ENCODE data around the gene SPECC1L. TPM values are rescaled to one million over a fixed set of nuclear protein-coding genes. Genes with fewer than 3 reads are reported as not detected.

Gene SPECC1L
- total RNA-seq, 2 donors from 2014 or later: 59.4 to 61.8 TPM

- Mint-ChIP-seq H3K4me3 (no peak overlapping the region), H3K27ac (no peak overlapping the region), H3K9me3 (no peaks in the 10 kb centered on the region), H3K27me3 (ENCODE audit: low read depth) (no peaks in the 10 kb centered on the region), H3K36me3 (ENCODE audit: insufficient read depth in 2 of 2) (peaks cover 1% of the 10 kb centered on the region in 2 donors), H3K4me1 (ENCODE audit: low read depth) (no peaks in the 10 kb centered on the region)
- no peak for DNase-seq
- no peak for ATAC-seq (replicated peaks in 1 of 2)
Observed at GRCh38 chr22:24416611-24417010, 146.0 kb downstream of the SPECC1L start.

DNA sequence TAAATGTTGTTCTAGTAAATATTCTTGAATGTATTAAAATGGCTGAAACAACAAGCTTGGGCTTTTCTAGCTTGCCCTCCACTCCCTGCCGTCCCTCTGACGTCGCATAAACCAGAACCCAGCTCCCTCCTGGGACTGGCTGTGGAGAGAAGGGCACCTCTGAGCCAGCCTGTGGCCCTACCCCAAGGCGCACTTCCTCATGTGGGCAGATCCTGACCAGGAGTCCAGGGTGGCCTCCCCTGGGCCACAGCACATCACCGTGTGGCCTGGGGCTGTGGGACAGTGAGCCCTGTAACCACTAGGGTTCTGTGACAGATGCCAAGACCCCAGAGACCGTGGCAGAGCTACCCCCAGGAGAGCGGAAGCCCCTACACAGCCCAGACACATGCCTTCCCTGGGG is 146.6 kb downstream of the SPECC1L start:
- no peaks in the 10 kb centered on the region for H3K27me3 Mint-ChIP-seq (ENCODE audit: low read depth)
- H3K27ac Mint-ChIP-seq: no peak overlapping the region
- peaks cover 1% of the 10 kb centered on the region in 2 donors for H3K36me3 Mint-ChIP-seq (ENCODE audit: insufficient read depth in 2 of 2)
- peaks cover 2% of the 10 kb centered on the region for H3K4me1 Mint-ChIP-seq (ENCODE audit: low read depth)
- ATAC-seq (replicated peaks in 1 of 2) (no peak), DNase-seq (no peak)
- no peak overlapping the region for H3K4me3 Mint-ChIP-seq
- no peaks in the 10 kb centered on the region for H3K9me3 Mint-ChIP-seq

DNA sequence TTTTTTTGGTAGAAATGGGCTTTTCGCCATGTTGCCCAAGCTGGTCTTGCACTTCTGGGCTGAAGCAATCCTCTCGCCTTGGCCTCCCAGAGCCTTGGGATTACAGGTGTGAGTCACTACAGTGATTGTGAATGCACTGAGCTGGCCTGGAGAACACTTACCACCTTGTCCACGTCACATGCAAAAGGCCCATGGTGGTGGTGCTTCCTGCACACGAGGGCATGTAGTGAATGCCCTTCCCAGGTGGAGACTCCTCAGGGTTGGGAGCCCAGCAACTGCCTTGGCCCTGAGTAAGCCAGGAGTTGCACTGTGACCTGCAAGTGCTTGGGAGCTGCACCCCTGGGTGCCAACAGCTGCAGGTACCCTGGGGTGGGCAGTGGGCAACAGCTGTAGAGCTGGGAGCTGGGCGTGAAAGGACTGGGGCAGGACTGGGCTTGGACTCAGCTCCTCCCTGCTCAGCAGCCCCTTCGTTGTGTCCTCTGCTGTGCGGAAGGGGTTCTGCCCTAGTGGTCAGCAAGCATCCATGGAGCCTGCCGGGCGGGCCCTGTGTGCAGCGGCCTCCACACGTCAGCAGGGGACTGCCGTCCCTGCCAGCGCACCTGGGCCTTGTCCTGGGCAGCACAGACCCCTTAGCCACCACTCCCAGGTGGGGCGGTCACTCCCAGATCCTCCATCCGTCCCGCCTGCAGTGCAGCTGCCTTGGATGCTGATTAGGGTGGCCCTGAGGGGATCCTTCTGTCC is 147.4 kb downstream of the SPECC1L start:
- DNase-seq: no peak
- Mint-ChIP-seq H3K4me1 (ENCODE audit: low read depth) (peaks cover 9% of the 10 kb centered on the region), H3K36me3 (ENCODE audit: insufficient read depth in 2 of 2) (peaks cover 1% of the 10 kb centered on the region in 2 donors), H3K27me3 (ENCODE audit: low read depth) (no peaks in the 10 kb centered on the region), H3K4me3 (no peak overlapping the region), H3K27ac (no peak overlapping the region), H3K9me3 (no peaks in the 10 kb centered on the region)
- ATAC-seq (replicated peaks in 1 of 2): no peak

DNA sequence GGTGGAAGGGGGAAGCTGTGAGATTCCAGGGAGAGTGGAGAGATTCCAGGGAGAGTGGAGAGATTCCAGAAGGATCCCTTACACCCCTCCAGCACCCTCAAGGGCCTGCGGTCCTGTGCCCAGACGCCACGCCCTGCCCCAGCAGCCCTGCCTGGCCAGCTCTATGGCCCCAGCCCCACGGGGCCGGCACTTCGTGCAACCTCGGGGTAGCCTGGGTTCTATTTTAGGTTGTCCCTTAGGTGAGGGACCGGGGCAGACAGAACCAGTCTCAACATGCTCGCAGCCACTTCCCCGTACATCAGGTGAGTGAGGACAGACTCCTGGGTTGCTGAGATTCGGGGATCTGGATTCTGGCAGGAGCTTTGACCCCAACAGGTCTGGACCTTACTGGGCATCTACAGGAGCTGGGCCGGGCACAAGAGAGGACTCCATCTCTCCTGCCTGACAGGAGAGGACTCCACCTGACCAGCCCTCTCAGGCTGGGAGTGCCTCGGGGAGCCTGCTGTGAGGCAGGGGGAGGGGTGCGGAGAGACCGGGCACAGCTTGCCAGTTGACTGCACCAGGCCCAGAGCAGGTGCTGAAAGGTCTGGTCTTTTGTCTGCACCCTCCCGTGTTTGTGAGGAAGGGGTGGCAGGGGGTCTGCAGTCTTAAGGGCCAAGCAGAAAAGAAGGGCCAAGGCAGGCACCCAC is 148.3 kb downstream of the SPECC1L start:
- DNase-seq: no peak
- Mint-ChIP-seq H3K27ac (no peak overlapping the region), H3K4me3 (no peak overlapping the region), H3K4me1 (ENCODE audit: low read depth) (peaks cover 9% of the 10 kb centered on the region), H3K27me3 (ENCODE audit: low read depth) (no peaks in the 10 kb centered on the region), H3K36me3 (ENCODE audit: insufficient read depth in 2 of 2) (peaks cover 1% of the 10 kb centered on the region in 2 donors), H3K9me3 (no peaks in the 10 kb centered on the region)
- ATAC-seq (replicated peaks in 1 of 2): no peak

DNA sequence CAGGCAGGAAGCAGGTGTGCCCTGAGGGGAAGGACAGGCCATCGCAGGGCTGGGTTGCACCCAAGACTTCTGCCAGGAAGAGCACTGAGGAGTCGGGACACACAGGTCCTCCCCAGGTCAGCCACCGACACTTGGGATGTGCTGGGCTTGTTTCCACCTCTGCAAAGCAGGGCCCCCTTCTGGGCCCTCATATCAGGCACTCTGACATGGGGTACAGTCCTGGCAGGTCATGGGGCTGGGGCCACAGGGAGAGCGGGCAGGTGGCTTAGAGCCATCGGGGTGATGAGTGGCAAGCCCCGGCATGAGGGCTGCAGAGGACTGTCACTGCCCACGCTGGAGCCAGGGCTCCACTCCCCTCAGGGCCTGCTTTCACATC is 148.8 kb downstream of the SPECC1L start:
- H3K4me1 Mint-ChIP-seq (ENCODE audit: low read depth): peaks cover 9% of the 10 kb centered on the region
- peaks cover 1% of the 10 kb centered on the region in 2 donors for H3K36me3 Mint-ChIP-seq (ENCODE audit: insufficient read depth in 2 of 2)
- H3K9me3 Mint-ChIP-seq: no peaks in the 10 kb centered on the region
- no peak overlapping the region for H3K27ac Mint-ChIP-seq
- H3K4me3 Mint-ChIP-seq: no peak overlapping the region
- no peaks in the 10 kb centered on the region for H3K27me3 Mint-ChIP-seq (ENCODE audit: low read depth)
- ATAC-seq (replicated peaks in 1 of 2) (no peak), DNase-seq (no peak)

DNA sequence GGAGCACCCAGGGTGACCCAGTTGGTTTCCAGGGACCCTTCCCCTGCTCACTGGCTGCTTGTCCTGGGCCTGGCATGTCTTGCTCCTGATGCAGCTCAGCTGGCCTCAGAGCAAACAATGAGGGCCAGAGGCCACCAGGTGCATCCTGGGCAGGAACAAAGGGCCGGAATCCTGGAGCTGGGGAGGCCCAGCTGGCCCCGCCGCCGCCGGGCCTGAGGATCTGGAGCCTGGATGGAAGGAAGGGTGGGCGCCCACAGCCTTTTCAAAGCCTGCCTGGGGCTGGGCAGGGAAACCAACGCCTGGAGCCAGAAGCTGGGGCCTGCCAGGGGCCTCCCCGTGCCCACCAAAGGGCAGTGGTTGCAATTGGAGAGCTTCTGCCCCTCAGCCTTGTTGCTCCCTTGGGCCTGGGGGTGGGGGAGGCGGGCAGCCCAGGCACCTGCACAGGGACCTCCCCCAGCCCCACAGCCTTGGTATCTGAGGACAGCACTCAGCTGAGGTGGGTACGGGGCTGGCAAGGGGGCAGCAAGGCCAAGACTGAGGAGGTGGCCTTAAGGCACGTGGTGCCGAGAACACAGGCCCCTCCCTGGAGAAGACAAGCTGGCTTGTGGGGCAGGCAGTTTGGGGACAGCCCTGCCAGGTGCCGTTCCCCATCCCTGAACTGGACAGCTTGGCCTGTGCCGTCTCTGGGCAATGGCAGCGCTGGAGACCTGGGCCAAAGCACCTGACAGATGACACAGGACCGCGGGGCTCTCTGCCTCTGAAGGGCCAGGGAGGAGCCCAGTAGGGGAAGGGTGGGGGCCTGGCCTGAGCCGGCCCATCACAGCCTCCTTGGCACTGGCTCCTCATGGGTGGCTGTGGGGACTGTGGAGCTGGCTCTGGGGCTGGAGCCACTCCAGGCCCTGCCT is 149.7 kb downstream of the SPECC1L start:
- no peak overlapping the region for H3K4me3 Mint-ChIP-seq
- peaks cover 10% of the 10 kb centered on the region for H3K4me1 Mint-ChIP-seq (ENCODE audit: low read depth)
- ATAC-seq (replicated peaks in 1 of 2) (no peak), DNase-seq (no peak)
- peaks cover under 1% of the 10 kb centered on the region in 2 donors for H3K36me3 Mint-ChIP-seq (ENCODE audit: insufficient read depth in 2 of 2)
- H3K9me3 Mint-ChIP-seq: no peaks in the 10 kb centered on the region
- H3K27me3 Mint-ChIP-seq (ENCODE audit: low read depth): no peaks in the 10 kb centered on the region
- no peak overlapping the region for H3K27ac Mint-ChIP-seq

- ATAC-seq (replicated peaks in 1 of 2) (no peak), DNase-seq (no peak)
- no peaks in the 10 kb centered on the region for H3K36me3 Mint-ChIP-seq (ENCODE audit: insufficient read depth in 2 of 2)
- H3K4me1 Mint-ChIP-seq (ENCODE audit: low read depth): peaks cover 17% of the 10 kb centered on the region
- no peaks in the 10 kb centered on the region for H3K9me3 Mint-ChIP-seq
- no peak overlapping the region for H3K4me3 Mint-ChIP-seq
- no peak overlapping the region for H3K27ac Mint-ChIP-seq
- no peaks in the 10 kb centered on the region for H3K27me3 Mint-ChIP-seq (ENCODE audit: low read depth)
Observed at GRCh38 chr22:24420977-24421343, 150.3 kb downstream of the SPECC1L start.

DNA sequence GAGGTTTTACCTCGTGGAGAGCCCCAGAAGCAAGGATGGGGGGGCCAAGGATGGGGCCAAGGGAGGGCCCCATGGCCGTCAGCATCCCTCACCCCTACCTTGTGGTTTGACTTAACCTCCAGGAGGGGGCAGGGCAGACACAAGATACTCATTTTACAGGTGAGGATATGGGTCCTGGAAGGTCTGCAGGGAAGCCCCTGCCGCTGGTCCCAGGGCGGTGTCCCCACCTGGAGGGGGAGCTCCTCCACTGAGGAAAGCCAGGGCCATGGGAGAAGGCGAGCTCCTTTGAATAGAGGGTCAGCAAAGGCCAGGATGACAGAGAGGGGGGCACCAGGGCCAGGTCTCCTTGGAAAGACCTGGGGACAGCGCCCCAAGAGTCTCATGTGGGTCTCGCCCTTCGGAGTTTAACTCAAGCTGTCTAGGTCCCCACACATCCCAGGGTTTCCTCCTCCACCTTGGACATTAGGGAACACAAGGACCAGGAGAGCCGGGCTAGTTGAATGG is 150.8 kb downstream of the SPECC1L start:
- Mint-ChIP-seq H3K27me3 (ENCODE audit: low read depth) (no peaks in the 10 kb centered on the region), H3K36me3 (ENCODE audit: insufficient read depth in 2 of 2) (no peaks in the 10 kb centered on the region), H3K27ac (no peak overlapping the region), H3K4me3 (no peak overlapping the region), H3K4me1 (ENCODE audit: low read depth) (peaks cover 22% of the 10 kb centered on the region), H3K9me3 (no peaks in the 10 kb centered on the region)
- ATAC-seq (replicated peaks in 1 of 2): peak in 1 of 2 donors; percentile 24
- DNase-seq: peak in 1 of 2 donors; percentile 42

- Mint-ChIP-seq H3K4me3 (peak overlapping the region; percentile 28 to 70), H3K27ac (peak overlapping the region; percentile 10), H3K36me3 (ENCODE audit: insufficient read depth in 2 of 2) (no peaks in the 10 kb centered on the region), H3K4me1 (ENCODE audit: low read depth) (peaks cover 29% of the 10 kb centered on the region), H3K9me3 (no peaks in the 10 kb centered on the region), H3K27me3 (ENCODE audit: low read depth) (no peaks in the 10 kb centered on the region)
- no peak for DNase-seq
- no peak for ATAC-seq (replicated peaks in 1 of 2)
Observed at GRCh38 chr22:24422102-24422665, 151.6 kb downstream of the SPECC1L start.

DNA sequence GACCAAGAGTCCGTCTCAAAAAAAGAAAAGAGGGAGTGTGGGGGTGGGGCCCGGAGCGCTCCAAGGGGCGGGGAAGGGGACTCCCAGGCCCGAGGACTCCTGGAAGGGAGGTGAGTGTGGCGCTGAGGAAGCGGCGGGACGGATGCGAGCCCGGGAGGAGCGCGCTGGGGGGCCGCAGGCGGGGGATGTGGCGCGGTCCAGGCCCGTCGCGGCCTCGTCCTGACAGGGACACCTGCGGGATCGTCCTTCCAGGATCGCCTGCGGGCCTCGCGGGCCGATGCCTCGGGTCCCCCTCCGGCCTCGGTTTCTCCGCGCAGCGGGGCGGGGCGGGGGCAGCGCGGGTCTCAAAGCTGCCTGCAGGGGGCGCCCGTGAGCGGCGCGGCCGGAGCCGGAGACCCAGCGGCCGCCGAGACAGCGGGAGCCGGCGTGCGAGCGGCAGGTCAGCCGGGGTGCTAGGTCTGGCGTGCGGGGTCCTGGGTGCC is 152.9 kb downstream of the SPECC1L start:
- Mint-ChIP-seq H3K9me3 (no peaks in the 10 kb centered on the region), H3K27me3 (ENCODE audit: low read depth) (no peaks in the 10 kb centered on the region), H3K36me3 (ENCODE audit: insufficient read depth in 2 of 2) (peaks cover 0 to 4% of the 10 kb centered on the region in 2 donors), H3K4me3 (peak overlapping the region; percentile 63 to 81), H3K27ac (no peak overlapping the region), H3K4me1 (ENCODE audit: low read depth) (peaks cover 39% of the 10 kb centered on the region)
- ATAC-seq (replicated peaks in 1 of 2) (peak; percentile 39 to 56), DNase-seq (peak; percentile 70 to 88)

DNA sequence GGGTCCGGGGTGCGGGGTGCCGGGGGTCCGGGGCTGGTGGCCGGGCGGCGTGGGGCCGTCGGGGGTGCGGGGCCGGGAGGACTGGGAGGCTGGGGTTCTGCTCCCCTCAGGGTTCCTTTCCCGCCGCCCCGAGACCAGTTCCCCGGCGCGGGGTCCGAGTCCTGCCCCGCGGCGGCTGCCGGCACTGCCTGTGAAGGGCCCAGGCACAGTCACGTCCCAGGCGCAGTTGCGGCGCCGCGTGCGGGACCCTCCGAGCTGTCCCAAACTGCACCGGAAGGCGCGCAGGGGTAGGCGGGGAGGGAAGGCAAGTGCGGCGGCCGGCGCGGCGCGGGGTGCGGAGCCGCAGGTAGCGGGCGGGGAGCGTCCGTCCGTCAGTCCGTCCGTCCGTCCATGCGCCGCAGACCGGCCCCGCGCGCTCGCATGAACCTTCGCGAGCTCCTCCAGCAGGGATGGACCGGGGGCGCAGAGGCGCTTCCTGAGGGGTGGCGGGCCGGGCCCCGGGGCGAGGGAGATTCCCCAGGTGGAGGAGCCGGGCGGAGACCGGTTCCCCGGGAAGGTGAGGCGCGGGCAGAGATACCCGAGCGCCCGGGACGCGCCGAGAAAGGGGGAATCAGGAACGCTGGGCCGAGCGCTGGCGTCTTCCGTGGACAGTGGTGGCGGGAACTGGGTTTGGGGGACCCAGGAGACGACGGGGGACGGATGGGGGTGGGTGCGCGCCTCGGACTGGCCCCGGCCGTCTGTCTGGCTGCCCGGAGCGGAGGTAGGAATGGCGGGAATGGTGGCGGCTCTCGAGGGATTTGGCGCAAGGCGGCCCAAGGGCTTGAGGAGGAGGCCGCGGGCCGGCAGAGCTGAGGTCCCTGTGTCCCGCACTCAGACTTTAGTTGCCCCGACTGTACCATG is 153.6 kb downstream of the SPECC1L start:
- H3K4me3 Mint-ChIP-seq: peak overlapping the region; percentile 77 to 85
- H3K9me3 Mint-ChIP-seq: no peaks in the 10 kb centered on the region
- ATAC-seq (replicated peaks in 1 of 2) (peak; percentile 23 to 46), DNase-seq (peak; percentile 64 to 68)
- H3K4me1 Mint-ChIP-seq (ENCODE audit: low read depth): peaks cover 45% of the 10 kb centered on the region
- no peak overlapping the region for H3K27ac Mint-ChIP-seq
- H3K36me3 Mint-ChIP-seq (ENCODE audit: insufficient read depth in 2 of 2): peaks cover 0 to 4% of the 10 kb centered on the region in 2 donors
- H3K27me3 Mint-ChIP-seq (ENCODE audit: low read depth): no peaks in the 10 kb centered on the region

Data from activated T-cell treated with anti-CD3 and anti-CD28 coated beads, Interleukin-2, amount 50 U/mL, for 72 hours (primary cell).